H1 (cell line): ENCODE results near the gene RRBP1. TPM values are rescaled to one million over a fixed set of nuclear protein-coding genes. Genes with fewer than 3 reads are reported as not detected.

Experiments
- CTCF ChIA-PET: fragments of 300-600 bp; sonication (Branson Sonifier 250); formaldehyde crosslinking; loops from one replicate; lab custom pipeline; 2021; ENCODE audit not compliant: partially characterized antibody; lab: Charles Lee
- POLR2A ChIA-PET: fragments of 300-600 bp; sonication (Branson Sonifier 250); formaldehyde crosslinking; loops from one replicate; lab custom pipeline; 2021; ENCODE audit warnings: inconsistent platforms; ENCODE audit not compliant: partially characterized antibody; lab: Charles Lee
- DNase-seq, 2 experiments: peaks; one replicate each; pipeline versions ENCODE4 v3.0.0 to v3.0.0-alpha.2; 2010 to 2022; ENCODE audit warnings: low spot score in 2 of 2, low read depth in 1 of 2, mixed read lengths in 1 of 2
- FAIRE-seq: peaks from 2 replicates; lab custom pipeline; 2011; peaks lifted over from hg19 to GRCh38; lab: Jason Lieb, UNC
- H2AFZ ChIP-seq: 2 replicates; pipeline ENCODE4 v1.8.1; 2012; ENCODE audit warnings: low read length, inconsistent platforms
- H2AK5ac ChIP-seq: 2 replicates; pipeline ENCODE4 v1.6.1; 2013; ENCODE audit warnings: low read depth, low read length
- H2BK120ac ChIP-seq: replicated peaks from 2 replicates; pipeline ENCODE3; 2013; ENCODE audit warnings: low read depth, low read length, inconsistent platforms
- H2BK12ac ChIP-seq: 2 replicates; pipeline ENCODE4 v1.6.1; 2013; ENCODE audit warnings: low read depth, low read length
- H2BK15ac ChIP-seq: 2 replicates; pipeline ENCODE4 v1.6.1; 2013; ENCODE audit warnings: low read length
- H2BK20ac ChIP-seq: 2 replicates; pipeline ENCODE4 v1.6.1; 2013; ENCODE audit warnings: low read length
- H2BK5ac ChIP-seq: 2 replicates; pipeline ENCODE4 v1.6.1; 2013; ENCODE audit warnings: low read depth, low read length
- H3K14ac ChIP-seq: 2 replicates; pipeline ENCODE4 v1.6.1; 2013; ENCODE audit warnings: inconsistent platforms; ENCODE audit not compliant: insufficient read length
- H3K18ac ChIP-seq: 2 replicates; pipeline ENCODE4 v1.6.1; 2013; ENCODE audit warnings: low read length; ENCODE audit errors: extremely low read depth
- H3K23ac ChIP-seq: 2 replicates; pipeline ENCODE4 v1.6.1; 2013; ENCODE audit warnings: inconsistent platforms; ENCODE audit not compliant: insufficient read length
- H3K23me2 ChIP-seq: 2 replicates; pipeline ENCODE4 v1.6.1; 2013; ENCODE audit warnings: low read depth, low read length
- H3K27ac ChIP-seq: 2 replicates; pipeline ENCODE4 v1.6.1; 2011; ENCODE audit warnings: low read depth, low read length, inconsistent platforms
- H3K27me3 ChIP-seq, 4 experiments: replicated peaks in 1 of 4; 1 replicate in 1 of 4; 2 replicates in 3 of 4; pipeline versions ENCODE4 v1.6.1 to v1.8.1; 2011 to 2013; ENCODE audit warnings: low read length in 3 of 4, mild to moderate bottlenecking in 3 of 4, inconsistent platforms in 2 of 4, mixed read lengths in 2 of 4, moderate library complexity in 1 of 4; ENCODE audit not compliant: control insufficient read depth in 3 of 4, insufficient read depth in 3 of 4; ENCODE audit errors: extremely low read depth in 1 of 4
- H3K36me3 ChIP-seq, 4 experiments: 2 replicates each; pipeline versions ENCODE4 v1.6.1 to v1.8.1; 2011 to 2013; ENCODE audit warnings: mild to moderate bottlenecking in 4 of 4, low read length in 3 of 4, moderate library complexity in 2 of 4, control low read depth in 1 of 4, inconsistent platforms in 1 of 4; ENCODE audit not compliant: insufficient read depth in 4 of 4, control insufficient read depth in 2 of 4
- H3K4ac ChIP-seq: replicated peaks from 2 replicates; pipeline ENCODE3; 2013; ENCODE audit warnings: low read length, low read depth, mixed read lengths, inconsistent platforms; ENCODE audit not compliant: insufficient read length
- H3K4me1 ChIP-seq, 4 experiments: replicated peaks in 1 of 4; 1 replicate in 1 of 4; 2 replicates in 3 of 4; pipeline versions ENCODE4 v1.6.1 to v1.8.1; 2011 to 2013; ENCODE audit warnings: low read length in 3 of 4, inconsistent platforms in 2 of 4, mixed read lengths in 1 of 4; ENCODE audit not compliant: insufficient read depth in 4 of 4, control insufficient read depth in 3 of 4
- H3K4me2 ChIP-seq, 2 experiments: 2 replicates each; pipeline versions ENCODE4 v1.6.1 to v1.8.1; 2011 to 2013; ENCODE audit warnings: low read depth in 2 of 2, low read length in 2 of 2, control low read depth in 1 of 2, inconsistent platforms in 1 of 2, mild to moderate bottlenecking in 1 of 2; ENCODE audit not compliant: insufficient read depth in 1 of 2
- H3K4me3 ChIP-seq, 4 experiments: fragments of 200-600, 300-600 bp in 1 of 4; sonication (generic), shearing (Covaris generic), sonication (Bioruptor Twin) in 1 of 4; 2 replicates each; pipeline versions ENCODE4 v1.5.1 to v1.8.1; 2011 to 2016; ENCODE audit warnings: low read length in 4 of 4, low read depth in 3 of 4, control low read depth in 2 of 4, inconsistent platforms in 2 of 4, mild to moderate bottlenecking in 2 of 4, mixed read lengths in 1 of 4, moderate library complexity in 1 of 4; ENCODE audit not compliant: insufficient read depth in 2 of 4; ENCODE audit errors: extremely low read depth in 1 of 4
- H3K56ac ChIP-seq: replicated peaks from 2 replicates; pipeline ENCODE3; 2013; ENCODE audit warnings: low read depth, mild to moderate bottlenecking, mixed read lengths, low read length, inconsistent platforms; ENCODE audit not compliant: insufficient read length
- H3K79me1 ChIP-seq: 2 replicates; pipeline ENCODE4 v1.6.1; 2013; ENCODE audit warnings: low read depth, low read length, control low read depth
- H3K79me2 ChIP-seq, 2 experiments: 2 replicates each; pipeline versions ENCODE4 v1.6.1 to v1.8.1; 2012 to 2013; ENCODE audit warnings: low read length in 2 of 2, mild to moderate bottlenecking in 2 of 2, inconsistent platforms in 1 of 2; ENCODE audit not compliant: insufficient read depth in 2 of 2, control insufficient read depth in 1 of 2
- H3K9ac ChIP-seq, 4 experiments: replicated peaks in 1 of 4; 1 replicate in 1 of 4; 2 replicates in 3 of 4; pipeline versions ENCODE4 v1.6.1 to v1.8.1; 2011 to 2013; ENCODE audit warnings: low read depth in 3 of 4, low read length in 3 of 4, control low read depth in 2 of 4, mild to moderate bottlenecking in 2 of 4, moderate library complexity in 2 of 4, inconsistent platforms in 1 of 4; ENCODE audit errors: extremely low read depth in 1 of 4
- H3K9me3 ChIP-seq, 2 experiments: 2 replicates each; pipeline versions ENCODE4 v1.6.1 to v1.8.1; 2012 to 2013; ENCODE audit warnings: mild to moderate bottlenecking in 2 of 2, moderate library complexity in 2 of 2, control low read depth in 1 of 2, inconsistent platforms in 1 of 2, low read depth in 1 of 2, low read length in 1 of 2, mixed read lengths in 1 of 2; ENCODE audit not compliant: insufficient read depth in 2 of 2
- H4K20me1 ChIP-seq, 2 experiments: replicated peaks in 1 of 2; 2 replicates each; pipeline versions ENCODE3 to v1.8.1; 2011 to 2013; ENCODE audit warnings: inconsistent platforms in 2 of 2, low read length in 2 of 2, mild to moderate bottlenecking in 1 of 2; ENCODE audit not compliant: insufficient read depth in 2 of 2, control insufficient read depth in 1 of 2
- H4K5ac ChIP-seq: 2 replicates; pipeline ENCODE4 v1.6.1; 2013; ENCODE audit warnings: low read length, low read depth, mixed read lengths, inconsistent platforms; ENCODE audit not compliant: insufficient read length
- H4K8ac ChIP-seq: 2 replicates; pipeline ENCODE4 v1.8.0; 2013; ENCODE audit warnings: mild to moderate bottlenecking, moderate library complexity, low read length, inconsistent platforms; ENCODE audit not compliant: insufficient read depth; ENCODE audit errors: extremely low read depth
- H4K91ac ChIP-seq: replicated peaks from 2 replicates; pipeline ENCODE3; 2013; ENCODE audit warnings: low read length, mixed read lengths, inconsistent platforms; ENCODE audit not compliant: insufficient read length
- ATF2 ChIP-seq: IDR thresholded peaks from 2 replicates; pipeline ENCODE4 v1.6.1; 2012; ENCODE audit warnings: low read length, inconsistent platforms
- BRCA1 ChIP-seq: IDR thresholded peaks from 2 replicates; pipeline ENCODE4 v1.6.1; 2012; ENCODE audit warnings: low read depth, low read length, improper control_type of control experiment
- CEBPB ChIP-seq: IDR thresholded peaks from 2 replicates; pipeline ENCODE4 v1.6.1; 2012; ENCODE audit warnings: low read depth, low read length
- HDAC2 ChIP-seq, 2 experiments: fragments of 300-600 bp in 1 of 2; sonication (generic) in 1 of 2; IDR thresholded peaks; 2 replicates each; pipeline ENCODE4 v1.6.1; 2011 to 2012; ENCODE audit warnings: low read depth in 2 of 2, low read length in 2 of 2, mild to moderate bottlenecking in 2 of 2, moderate library complexity in 2 of 2, borderline replicate concordance in 1 of 2, inconsistent platforms in 1 of 2
- HDAC6 ChIP-seq: IDR thresholded peaks from one replicate; pipeline ENCODE4 v1.7.1; 2012; ENCODE audit warnings: low read depth, mild to moderate bottlenecking, inconsistent platforms, low read length, moderate library complexity
- KDM4A ChIP-seq: IDR thresholded peaks from one replicate; pipeline ENCODE4 v1.7.1; 2012; ENCODE audit warnings: low read depth, mild to moderate bottlenecking, moderate library complexity, low read length, inconsistent platforms; ENCODE audit not compliant: severe bottlenecking
- PHF8 ChIP-seq: fragments of 200-600 bp; sonication (generic); conservative IDR thresholded peaks from 2 replicates; pipeline ENCODE4 v1.7.1; 2012; ENCODE audit warnings: low read depth, mild to moderate bottlenecking, inconsistent platforms, low read length, moderate library complexity
- POLR2A ChIP-seq, 2 experiments: IDR thresholded peaks; 1 replicate in 1 of 2; 2 replicates in 1 of 2; pipeline ENCODE4 v1.6.1; 2011; ENCODE audit warnings: low read depth in 2 of 2, low read length in 2 of 2, mild to moderate bottlenecking in 2 of 2; ENCODE audit errors: control extremely low read depth in 1 of 2
- RAD21 ChIP-seq, 2 experiments: IDR thresholded peaks in 1 of 2; conservative IDR thresholded peaks in 1 of 2; 2 replicates each; pipeline ENCODE4 v1.6.1; 2011; ENCODE audit warnings: low read depth in 2 of 2, low read length in 2 of 2, improper control_type of control experiment in 1 of 2, inconsistent platforms in 1 of 2, mild to moderate bottlenecking in 1 of 2, moderate library complexity in 1 of 2
- SP2 ChIP-seq: IDR thresholded peaks from 2 replicates; pipeline ENCODE4 v1.6.1; 2012; ENCODE audit warnings: mild to moderate bottlenecking, low read length, inconsistent platforms
- WGBS, 2 experiments: shearing (Covaris generic) in 1 of 2; methylation state at CpG; one replicate each; pipeline versions ENCODE4 v1.1.6 to v1.1.7; 2013 to 2015; ENCODE audit warnings: low lambda C conversion rate in 2 of 2, mixed read lengths in 2 of 2, inconsistent platforms in 1 of 2, low coverage in 1 of 2, missing lambda C conversion rate in 1 of 2; ENCODE audit not compliant: insufficient replicate concordance in 2 of 2, insufficient coverage in 1 of 2, insufficient read length in 1 of 2; ENCODE audit errors: extremely low coverage in 1 of 2, missing lambda C conversion rate in 1 of 2; 5-methylcytosine and 5-hydroxymethylcytosine counted together
- polyA plus RNA-seq, 7 experiments: library from polyadenylated mRNA; depleted of rRNA in 3 of 7; stranded (reverse) in 5 of 7; unstranded in 2 of 7; fragments of >200 nt in 5 of 7; fragments of 200-250 nt in 2 of 7; gene quantifications; 1 replicate in 5 of 7; 2 replicates in 1 of 7; 4 replicates in 1 of 7; pipeline versions ENCODE4 v1.2.1 to v1.2.3, GENCODE V29; 2011 to 2013; ENCODE audit warnings: missing spikeins in 2 of 7, mixed read lengths in 2 of 7
- total RNA-seq: library from RNA; stranded (reverse); fragmentation: NEBNext Ultra II Directional; extraction: Animal tissue kit (Norgen Biotek cat#: 25700); gene quantifications from 2 replicates; pipeline ENCODE4 v1.2.1, GENCODE V29; 2021

Gene RRBP1
- total and polyA plus RNA-seq, 2 of the 8 experiments (the other 6 are each of a cell fraction or from before 2014, with no cell fraction given), result 15.9 to 157 TPM

GRCh38 chr20:17638835-17639407, 43.1 kb downstream of the RRBP1 start:
- no peak overlapping the region for H4K8ac ChIP-seq
- ChIA-PET POLR2A (interaction anchor here (2.1 kb wide), 1 partner anchor 10 kb away, joined by 5 read pairs; no protein-coding TSS in a partner anchor), CTCF (interaction anchor here (0.7 to 1.8 kb wide), 4 partner anchors 14 to 126 kb away, joined by 3 read pairs; no protein-coding TSS in a partner anchor)
- H2BK120ac ChIP-seq, result no peak overlapping the region
- H4K5ac ChIP-seq, result no peak overlapping the region
- no peak overlapping the region for H2BK5ac ChIP-seq
- peaks cover 16% of the 10 kb centered on the region for H3K79me1 ChIP-seq
- no peak overlapping the region for H3K23ac ChIP-seq
- no peak overlapping the region for H3K56ac ChIP-seq
- peaks cover 9 to 25% (median 16%) of the 10 kb centered on the region in 4 experiments for H3K36me3 ChIP-seq
- no peak overlapping the region for H3K9ac ChIP-seq
- no peak overlapping the region for H2AK5ac ChIP-seq
- H3K27me3 ChIP-seq, result no peaks in the 10 kb centered on the region
- no peak overlapping the region for H3K27ac ChIP-seq
- no peak for FAIRE-seq
- H3K79me2 ChIP-seq, result peaks cover 0 to 20% of the 10 kb centered on the region in 2 experiments; a peak in 2 of 4 replicates
- H3K9me3 ChIP-seq, result no peaks in the 10 kb centered on the region
- H4K20me1 ChIP-seq, result peaks cover 7 to 15% of the 10 kb centered on the region in 2 experiments
- H4K91ac ChIP-seq, result no peak overlapping the region
- H3K4me2 ChIP-seq, result no peak overlapping the region
- 96% methylated on average over 6 of the region's 6 CpGs; no CpG with 5 or more reads in 1 of the 2 experiments for WGBS, 2 experiments
- H3K18ac ChIP-seq, result no peak overlapping the region
- peaks cover 0 to 7% (median 3%) of the 10 kb centered on the region in 4 experiments; a peak in 3 of 7 replicates for H3K4me1 ChIP-seq
- H2BK20ac ChIP-seq, result no peak overlapping the region
- H2BK15ac ChIP-seq, result no peak overlapping the region
- no peak overlapping the region for H3K4ac ChIP-seq
- DNase-seq, result no peak
- H3K4me3 ChIP-seq, result no peak overlapping the region
- no peak overlapping the region for H3K14ac ChIP-seq
- no peak overlapping the region for H2AFZ ChIP-seq
- no peaks in the 10 kb centered on the region for H3K23me2 ChIP-seq
- no peak overlapping the region for H2BK12ac ChIP-seq
- TF ChIP-seq ATF2 (no peak), HDAC6 (no peak), HDAC2 (IDR thresholded peaks at IDR 0.05; ENCODE audit: borderline replicate concordance in 1 of 2, low read depth in 2 of 2, low read length in 2 of 2) (no peak), CEBPB (no peak), POLR2A (IDR thresholded peaks at IDR 0.05; ENCODE audit: control extremely low read depth in 1 of 2, low read depth in 2 of 2, low read length in 2 of 2) (no peak), BRCA1 (no peak), RAD21 (IDR thresholded peaks at IDR 0.05 in 1 of 2, conservative IDR thresholded peaks at IDR 0.05 in 1 of 2; ENCODE audit: low read depth in 2 of 2, low read length in 2 of 2) (no peak), SP2 (no peak), KDM4A (no peak), PHF8 (no peak)
